Occipital lobe (tissue), 2 donors: ENCODE data around the gene ZNF618. TPM values are rescaled to one million over a fixed set of nuclear protein-coding genes. Genes with fewer than 3 reads are reported as not detected.
"Not testable (repeated sequence)": the region's sequence is repeated elsewhere in the genome, so short reads cannot be mapped to it uniquely, and the experiment has no call there.

Experiments used
- DNase-seq: peaks from one replicate; lab custom pipeline; 2025; lab: John Stamatoyannopoulos, UW
- total RNA-seq: library from RNA; depleted of rRNA; stranded (reverse); fragments of >200 nt; gene quantifications from one replicate; pipeline ENCODE4 v1.2.3, GENCODE V29; 2014

ZNF618 gene
- total RNA-seq, 1 donor from 2014 or later: 5.8 TPM

- DNase-seq: no peak
Observed at GRCh38 chr9:114078021-114078780, 202.1 kb downstream of the ZNF618 start, which contains the start of gene AMBP. Gene AMBP (minus strand): TSS chr9:114078300. CDS start chr9:114078209, 91 bp downstream.

- DNase-seq: no peak
Observed at GRCh38 chr9:114078781-114079156, 202.7 kb downstream of the ZNF618 start.

GRCh38 chr9:114080195-114080772 is 204.2 kb downstream of the ZNF618 start:
- no peak for DNase-seq

- no peak for DNase-seq
Observed at GRCh38 chr9:114080773-114081440, 204.8 kb downstream of the ZNF618 start.

GRCh38 chr9:114081441-114082016 is 205.4 kb downstream of the ZNF618 start:
- no peak for DNase-seq

GRCh38 chr9:114082017-114082762 is 206.1 kb downstream of the ZNF618 start:
- peak; percentile 70 for DNase-seq

- not testable (repeated sequence) for DNase-seq
Observed at GRCh38 chr9:114082763-114083412, 206.8 kb downstream of the ZNF618 start.

GRCh38 chr9:114083666-114084065 is 207.6 kb downstream of the ZNF618 start:
- no peak for DNase-seq

- no peak for DNase-seq
Observed at GRCh38 chr9:114084282-114085073, 208.4 kb downstream of the ZNF618 start.

GRCh38 chr9:114085387-114085789 is 209.3 kb downstream of the ZNF618 start:
- no peak for DNase-seq

GRCh38 chr9:114086009-114086408 is 209.9 kb downstream of the ZNF618 start:
- no peak for DNase-seq

GRCh38 chr9:114086607-114087006 is 210.5 kb downstream of the ZNF618 start:
- DNase-seq: no peak

GRCh38 chr9:114087721-114088120 is 211.6 kb downstream of the ZNF618 start:
- DNase-seq: no peak

- DNase-seq: no peak
Observed at GRCh38 chr9:114088571-114089170, 212.6 kb downstream of the ZNF618 start.

GRCh38 chr9:114089206-114089840 is 213.2 kb downstream of the ZNF618 start:
- DNase-seq: no peak

- no peak for DNase-seq
Observed at GRCh38 chr9:114090798-114091197, 214.7 kb downstream of the ZNF618 start.

- DNase-seq: no peak
Observed at GRCh38 chr9:114091711-114092110, 215.6 kb downstream of the ZNF618 start.

GRCh38 chr9:114092336-114092735 is 216.2 kb downstream of the ZNF618 start:
- DNase-seq: no peak

GRCh38 chr9:114093031-114093471 is 216.9 kb downstream of the ZNF618 start:
- DNase-seq: no peak
